Kidney epithelial cell (primary cell): ENCODE measurements around the gene UFSP2. TPM values are rescaled to one million over a fixed set of nuclear protein-coding genes. Genes with fewer than 3 reads are reported as not detected.

Experiments
- DNase-seq: peaks from one replicate; pipeline ENCODE4 v3.0.0-alpha.2; 2010; ENCODE audit warnings: low read depth
- H3K27me3 ChIP-seq: 2 replicates; pipeline ENCODE4 v1.6.0; 2011; ENCODE audit warnings: low read length; ENCODE audit not compliant: control insufficient read depth, insufficient read depth
- H3K36me3 ChIP-seq: 2 replicates; pipeline ENCODE4 v1.5.1; 2011; ENCODE audit warnings: low read length; ENCODE audit not compliant: control insufficient read depth, insufficient read depth
- H3K4me3 ChIP-seq: 2 replicates; pipeline ENCODE4 v1.5.1; 2011; ENCODE audit warnings: low read depth, mild to moderate bottlenecking, control low read depth, low read length
- total RNA-seq: library from RNA; depleted of rRNA; stranded (reverse); fragments of >200 nt; gene quantifications from 2 replicates; pipeline ENCODE4 v1.2.3, GENCODE V29; 2015
- TF ChIP-seq, protein P1 (sequence below): IDR thresholded peaks from 2 replicates; pipeline ENCODE4 v1.5.1; 2011; ENCODE audit warnings: mild to moderate bottlenecking, moderate library complexity, low read length, control low read depth, inconsistent platforms; ENCODE audit not compliant: insufficient read depth, poor library complexity, severe bottlenecking

UFSP2 gene
- total RNA-seq, 1 donor from 2014 or later = 37.9 TPM

DNA sequence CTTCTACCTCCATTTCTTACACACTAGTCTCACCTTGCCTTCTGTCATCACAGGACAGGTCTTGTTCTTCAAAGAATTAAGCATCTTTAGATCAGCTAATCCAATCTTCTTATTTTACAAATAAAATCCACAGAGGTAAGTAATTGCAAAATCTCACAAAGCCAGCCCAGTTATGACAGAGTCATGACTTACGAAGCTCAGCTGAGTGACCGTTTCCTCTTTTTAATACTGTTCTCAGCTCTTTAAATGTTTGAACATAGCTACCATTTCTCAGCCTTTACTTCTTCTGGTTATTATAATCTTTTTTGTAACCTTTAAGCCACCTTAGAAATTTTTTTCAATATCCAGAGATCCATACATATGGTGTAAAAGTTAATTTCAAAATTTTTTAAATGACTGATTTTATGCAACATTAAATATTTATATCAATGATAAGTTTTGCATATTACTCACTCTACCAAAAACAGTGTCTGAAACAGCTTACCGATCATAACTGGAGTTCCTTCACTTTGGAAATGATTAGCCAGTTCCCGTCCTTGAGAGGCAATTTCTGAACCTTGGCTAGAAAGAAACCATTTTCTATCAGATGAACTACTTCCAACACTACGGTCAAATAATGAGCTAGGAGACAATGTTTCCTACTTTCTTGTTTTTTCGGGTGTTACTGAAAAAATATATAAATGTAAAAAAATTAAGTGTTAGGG is 20.3 kb downstream of the UFSP2 start:
- TF ChIP-seq, protein P1, sequence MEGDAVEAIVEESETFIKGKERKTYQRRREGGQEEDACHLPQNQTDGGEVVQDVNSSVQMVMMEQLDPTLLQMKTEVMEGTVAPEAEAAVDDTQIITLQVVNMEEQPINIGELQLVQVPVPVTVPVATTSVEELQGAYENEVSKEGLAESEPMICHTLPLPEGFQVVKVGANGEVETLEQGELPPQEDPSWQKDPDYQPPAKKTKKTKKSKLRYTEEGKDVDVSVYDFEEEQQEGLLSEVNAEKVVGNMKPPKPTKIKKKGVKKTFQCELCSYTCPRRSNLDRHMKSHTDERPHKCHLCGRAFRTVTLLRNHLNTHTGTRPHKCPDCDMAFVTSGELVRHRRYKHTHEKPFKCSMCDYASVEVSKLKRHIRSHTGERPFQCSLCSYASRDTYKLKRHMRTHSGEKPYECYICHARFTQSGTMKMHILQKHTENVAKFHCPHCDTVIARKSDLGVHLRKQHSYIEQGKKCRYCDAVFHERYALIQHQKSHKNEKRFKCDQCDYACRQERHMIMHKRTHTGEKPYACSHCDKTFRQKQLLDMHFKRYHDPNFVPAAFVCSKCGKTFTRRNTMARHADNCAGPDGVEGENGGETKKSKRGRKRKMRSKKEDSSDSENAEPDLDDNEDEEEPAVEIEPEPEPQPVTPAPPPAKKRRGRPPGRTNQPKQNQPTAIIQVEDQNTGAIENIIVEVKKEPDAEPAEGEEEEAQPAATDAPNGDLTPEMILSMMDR = no peak
- H3K36me3 ChIP-seq = peaks cover 2% of the 10 kb centered on the region
- H3K27me3 ChIP-seq = no peaks in the 10 kb centered on the region
- no peak overlapping the region for H3K4me3 ChIP-seq
- no peak for DNase-seq

GRCh38 chr4:185404031-185404430 is 21.7 kb downstream of the UFSP2 start:
- TF ChIP-seq, protein P1 = no peak
- DNase-seq = no peak
- Histone ChIP-seq H3K4me3 (no peak overlapping the region), H3K36me3 (peaks cover 2% of the 10 kb centered on the region), H3K27me3 (no peaks in the 10 kb centered on the region)

- Histone ChIP-seq H3K27me3 (no peaks in the 10 kb centered on the region), H3K4me3 (no peak overlapping the region), H3K36me3 (peaks cover 2% of the 10 kb centered on the region)
- no peak for DNase-seq
- TF ChIP-seq, protein P1 = no peak
Observed at GRCh38 chr4:185399466-185399865, 26.3 kb downstream of the UFSP2 start.

DNA sequence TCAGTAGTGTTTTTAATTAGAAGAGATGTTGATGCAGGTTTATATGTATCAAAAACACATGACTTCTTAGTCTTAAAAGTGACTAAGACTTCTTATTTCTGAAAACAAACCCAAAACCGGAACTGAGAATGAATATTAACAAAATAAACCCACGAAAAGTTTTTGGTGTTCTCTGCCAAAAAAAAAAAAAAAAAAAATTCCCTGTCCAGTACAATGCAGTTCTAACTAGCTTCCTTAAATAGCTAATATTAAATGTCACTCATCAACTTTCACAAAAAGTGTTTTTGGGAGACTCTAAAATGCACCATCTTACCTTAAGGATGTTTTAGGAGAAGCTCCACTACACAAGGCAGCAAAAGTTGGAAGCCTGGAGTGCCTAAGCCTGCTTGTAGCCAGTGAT is 27.1 kb downstream of the UFSP2 start:
- Histone ChIP-seq H3K27me3 (no peaks in the 10 kb centered on the region), H3K4me3 (no peak overlapping the region), H3K36me3 (peaks cover 2% of the 10 kb centered on the region)
- TF ChIP-seq, protein P1 = no peak
- DNase-seq = no peak

GRCh38 chr4:185396724-185397385 is 28.9 kb downstream of the UFSP2 start, which contains the start of gene ANKRD37:
TSS of gene ANKRD37 (plus strand) at chr4:185396841. CDS start at chr4:185396924, 83 bp downstream.
- Histone ChIP-seq H3K4me3 (peak within 1 kb of the TSS; percentile 49), H3K36me3 (peaks cover 2% of the 10 kb centered on the region), H3K27me3 (no peaks in the 10 kb centered on the region)
- TF ChIP-seq, protein P1 = no peak
- DNase-seq = peak; percentile 50
